ENCODE measurements around the gene DTX4.

DNA sequence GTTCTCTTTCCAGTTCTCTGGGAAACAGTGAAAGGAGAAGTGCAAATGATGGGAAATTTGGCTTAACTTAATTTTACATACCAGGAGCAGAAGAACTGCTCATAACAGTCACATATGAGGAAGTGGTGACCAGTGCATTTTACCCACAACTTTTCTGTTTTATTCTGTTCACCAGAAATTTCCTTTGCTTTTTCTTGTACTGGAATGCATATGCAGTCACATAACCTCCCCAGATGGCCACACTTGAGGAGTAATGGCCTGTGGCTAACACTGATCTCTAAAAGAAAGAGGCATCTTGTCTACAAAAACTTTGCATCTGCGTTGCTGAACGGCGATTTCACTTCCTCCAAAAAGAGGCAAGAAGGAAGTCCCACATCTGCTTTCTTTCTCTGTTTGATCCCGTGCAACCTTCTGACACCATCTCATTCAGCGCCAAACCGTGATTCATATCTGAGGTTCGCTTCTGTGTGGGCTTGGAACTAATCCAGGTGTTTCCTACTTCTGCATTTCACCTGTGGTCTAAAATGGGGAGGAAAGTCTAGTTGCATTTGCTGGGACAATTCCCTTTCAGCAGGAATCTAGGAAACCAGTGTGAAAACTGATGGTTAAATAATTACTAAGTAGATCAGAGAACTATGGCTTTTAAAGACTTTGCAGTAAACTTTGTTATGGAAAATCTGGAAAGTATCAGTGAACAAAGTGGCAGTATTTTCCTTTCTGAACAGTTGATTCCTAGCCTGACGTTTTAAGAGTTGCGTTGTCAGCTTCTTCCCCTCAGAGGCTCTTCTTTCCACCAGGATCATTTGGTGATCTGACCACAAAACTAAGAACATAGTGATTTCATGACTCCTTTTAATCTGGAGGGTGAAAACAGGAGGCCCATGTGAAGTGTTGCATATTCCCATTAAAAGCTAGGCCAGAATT, 45.0 kb downstream of the DTX4 start:
- TF ChIP-seq, protein P1, sequence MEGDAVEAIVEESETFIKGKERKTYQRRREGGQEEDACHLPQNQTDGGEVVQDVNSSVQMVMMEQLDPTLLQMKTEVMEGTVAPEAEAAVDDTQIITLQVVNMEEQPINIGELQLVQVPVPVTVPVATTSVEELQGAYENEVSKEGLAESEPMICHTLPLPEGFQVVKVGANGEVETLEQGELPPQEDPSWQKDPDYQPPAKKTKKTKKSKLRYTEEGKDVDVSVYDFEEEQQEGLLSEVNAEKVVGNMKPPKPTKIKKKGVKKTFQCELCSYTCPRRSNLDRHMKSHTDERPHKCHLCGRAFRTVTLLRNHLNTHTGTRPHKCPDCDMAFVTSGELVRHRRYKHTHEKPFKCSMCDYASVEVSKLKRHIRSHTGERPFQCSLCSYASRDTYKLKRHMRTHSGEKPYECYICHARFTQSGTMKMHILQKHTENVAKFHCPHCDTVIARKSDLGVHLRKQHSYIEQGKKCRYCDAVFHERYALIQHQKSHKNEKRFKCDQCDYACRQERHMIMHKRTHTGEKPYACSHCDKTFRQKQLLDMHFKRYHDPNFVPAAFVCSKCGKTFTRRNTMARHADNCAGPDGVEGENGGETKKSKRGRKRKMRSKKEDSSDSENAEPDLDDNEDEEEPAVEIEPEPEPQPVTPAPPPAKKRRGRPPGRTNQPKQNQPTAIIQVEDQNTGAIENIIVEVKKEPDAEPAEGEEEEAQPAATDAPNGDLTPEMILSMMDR (IDR thresholded peaks at IDR 0.05): no peak
- TF ChIP-seq POLR2A (IDR thresholded peaks at IDR 0.05; ENCODE audit: low read depth): no peak

Data from esophagus muscularis mucosa (tissue), 3 donors.